ENCODE measurements around the gene FHIT.

- TF ChIP-seq EZH2phosphoT487 (IDR thresholded peaks at IDR 0.05; ENCODE audit: insufficient read depth, low read depth) = no peak
- TF ChIP-seq EZH2 (IDR thresholded peaks at IDR 0.05; ENCODE audit: insufficient read depth, poor library complexity, severe bottlenecking) = no peak
Measured at GRCh38 chr3:59981377-59981776, 1269.9 kb downstream of the FHIT start.

All from GM23248 (cell line).